ENCODE data around the gene NFATC2.

NFATC2 gene

GRCh38 chr20:51450221-51450712, 92.3 kb downstream of the NFATC2 start:
- no peaks in the 10 kb centered on the region for H3K79me2 ChIP-seq (ENCODE audit: control insufficient read depth, insufficient read depth, low read length, unreplicated experiment)
- H3K36me3 ChIP-seq (ENCODE audit: insufficient read depth, low read length): no peaks in the 10 kb centered on the region

GRCh38 chr20:51449498-51450220, 92.9 kb downstream of the NFATC2 start:
- no peaks in the 10 kb centered on the region for H3K36me3 ChIP-seq (ENCODE audit: insufficient read depth, low read length)
- no peak overlapping the region for H2AFZ ChIP-seq (ENCODE audit: low read length, unreplicated experiment)
- no peak overlapping the region for H3K27ac ChIP-seq (ENCODE audit: low read depth, low read length)
- no peak overlapping the region for H3K4me3 ChIP-seq (ENCODE audit: low read depth, low read length)
- H3K79me2 ChIP-seq (ENCODE audit: control insufficient read depth, insufficient read depth, low read length, unreplicated experiment): no peaks in the 10 kb centered on the region
- H3K4me1 ChIP-seq (ENCODE audit: control insufficient read depth, insufficient read depth, low read length, unreplicated experiment): peaks cover 17% of the 10 kb centered on the region
- no peaks in the 10 kb centered on the region for H3K27me3 ChIP-seq (ENCODE audit: insufficient read depth, low read length)

More at GRCh38 chr20:51450221-51450712, 92.3 kb downstream of the NFATC2 start:
- H3K27me3 ChIP-seq (ENCODE audit: insufficient read depth, low read length): no peaks in the 10 kb centered on the region
- H2AFZ ChIP-seq (ENCODE audit: low read length, unreplicated experiment): no peak overlapping the region
- H3K4me3 ChIP-seq (ENCODE audit: low read depth, low read length): no peak overlapping the region
- no peak overlapping the region for H3K27ac ChIP-seq (ENCODE audit: low read depth, low read length)
- peaks cover 17% of the 10 kb centered on the region for H3K4me1 ChIP-seq (ENCODE audit: control insufficient read depth, insufficient read depth, low read length, unreplicated experiment)

DNA sequence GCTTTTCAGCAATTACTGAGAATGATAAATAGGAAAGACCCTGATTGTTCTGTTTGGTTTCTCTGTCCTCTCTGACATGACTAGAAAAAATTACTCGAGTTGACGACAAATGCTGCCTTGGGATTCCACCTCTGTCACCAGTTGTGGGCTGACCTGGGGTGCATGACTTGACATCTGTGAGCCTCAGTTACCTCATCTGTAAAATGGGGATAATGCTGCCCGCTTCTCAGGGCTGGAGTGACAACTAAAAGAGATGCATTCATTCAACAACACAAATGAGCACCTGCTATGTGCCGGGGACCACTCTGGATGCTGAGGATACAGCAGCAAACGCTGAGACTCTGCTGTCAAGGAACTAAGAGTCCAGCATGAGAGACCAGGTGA, 94.8 kb downstream of the NFATC2 start:
- H3K27me3 ChIP-seq (ENCODE audit: insufficient read depth, low read length): no peaks in the 10 kb centered on the region
- no peak overlapping the region for H2AFZ ChIP-seq (ENCODE audit: low read length, unreplicated experiment)
- peak overlapping the region; percentile 91 for H3K27ac ChIP-seq (ENCODE audit: low read depth, low read length)
- no peaks in the 10 kb centered on the region for H3K36me3 ChIP-seq (ENCODE audit: insufficient read depth, low read length)
- H3K4me3 ChIP-seq (ENCODE audit: low read depth, low read length): peak overlapping the region; percentile 45
- H3K4me1 ChIP-seq (ENCODE audit: control insufficient read depth, insufficient read depth, low read length, unreplicated experiment): peaks cover 17% of the 10 kb centered on the region
- H3K79me2 ChIP-seq (ENCODE audit: control insufficient read depth, insufficient read depth, low read length, unreplicated experiment): no peaks in the 10 kb centered on the region

DNA sequence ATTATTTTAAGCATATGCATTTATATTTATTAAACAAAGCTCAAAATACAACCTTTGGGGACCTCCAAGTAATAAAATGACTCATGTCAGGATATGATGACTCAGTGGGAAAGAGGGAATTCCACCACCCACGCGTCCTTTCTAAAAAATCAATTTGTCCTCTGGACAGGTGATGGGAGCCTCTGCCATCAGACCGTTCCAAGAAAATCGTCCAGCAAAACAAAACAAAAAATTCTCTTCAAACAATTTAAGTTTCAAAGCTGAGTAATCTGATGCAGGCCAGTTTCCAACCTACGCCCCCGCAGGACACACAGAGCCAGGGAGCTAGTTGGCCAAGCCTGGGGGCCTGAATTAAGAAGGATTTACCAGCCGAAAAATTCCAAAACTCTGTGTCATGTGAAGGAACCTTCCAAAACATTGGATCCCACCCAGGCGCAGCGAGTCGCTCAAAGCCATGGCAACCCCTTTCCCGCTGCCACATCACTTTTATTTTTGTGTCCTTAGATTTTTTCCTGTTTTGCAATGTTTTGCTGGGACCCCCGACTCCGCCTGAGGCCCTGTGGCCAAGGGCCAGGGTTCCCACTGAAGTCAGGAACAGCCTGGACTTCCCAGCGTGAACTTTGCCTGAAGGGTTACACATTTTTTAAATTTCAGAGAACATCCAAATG, 95.3 kb downstream of the NFATC2 start:
- Histone ChIP-seq H3K4me1 (ENCODE audit: control insufficient read depth, insufficient read depth, low read length, unreplicated experiment) (peaks cover 17% of the 10 kb centered on the region), H3K27me3 (ENCODE audit: insufficient read depth, low read length) (no peaks in the 10 kb centered on the region), H3K27ac (ENCODE audit: low read depth, low read length) (peak overlapping the region; percentile 91), H3K4me3 (ENCODE audit: low read depth, low read length) (peak overlapping the region; percentile 45), H3K79me2 (ENCODE audit: control insufficient read depth, insufficient read depth, low read length, unreplicated experiment) (no peaks in the 10 kb centered on the region), H3K36me3 (ENCODE audit: insufficient read depth, low read length) (no peaks in the 10 kb centered on the region), H2AFZ (ENCODE audit: low read length, unreplicated experiment) (no peak overlapping the region)

DNA sequence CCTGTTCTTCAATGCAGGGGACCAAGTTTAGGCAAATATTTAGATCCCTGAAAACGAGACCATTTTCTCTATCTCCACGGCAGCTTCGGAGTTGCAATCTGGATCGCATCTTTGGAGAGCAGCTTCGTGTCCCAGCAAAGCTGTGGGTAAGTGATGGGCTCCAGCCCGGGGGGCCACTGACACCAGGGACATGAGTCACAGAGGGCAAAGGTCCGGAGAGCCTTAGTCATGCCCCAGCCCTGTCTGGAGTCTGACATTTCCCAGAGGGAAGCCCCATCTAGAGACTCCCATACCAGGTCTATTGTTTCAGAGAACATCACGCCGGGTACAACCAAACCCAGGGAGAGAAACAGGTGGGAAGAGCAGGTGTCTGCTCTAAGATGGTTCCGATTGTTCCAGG, 95.9 kb downstream of the NFATC2 start:
- H3K27ac ChIP-seq (ENCODE audit: low read depth, low read length): peak overlapping the region; percentile 91
- no peak overlapping the region for H2AFZ ChIP-seq (ENCODE audit: low read length, unreplicated experiment)
- no peak overlapping the region; the same call in 1 of the 2 replicates for H3K4me3 ChIP-seq (ENCODE audit: low read depth, low read length)
- no peaks in the 10 kb centered on the region for H3K79me2 ChIP-seq (ENCODE audit: control insufficient read depth, insufficient read depth, low read length, unreplicated experiment)
- no peaks in the 10 kb centered on the region for H3K36me3 ChIP-seq (ENCODE audit: insufficient read depth, low read length)
- H3K27me3 ChIP-seq (ENCODE audit: insufficient read depth, low read length): no peaks in the 10 kb centered on the region
- peaks cover 17% of the 10 kb centered on the region for H3K4me1 ChIP-seq (ENCODE audit: control insufficient read depth, insufficient read depth, low read length, unreplicated experiment)

DNA sequence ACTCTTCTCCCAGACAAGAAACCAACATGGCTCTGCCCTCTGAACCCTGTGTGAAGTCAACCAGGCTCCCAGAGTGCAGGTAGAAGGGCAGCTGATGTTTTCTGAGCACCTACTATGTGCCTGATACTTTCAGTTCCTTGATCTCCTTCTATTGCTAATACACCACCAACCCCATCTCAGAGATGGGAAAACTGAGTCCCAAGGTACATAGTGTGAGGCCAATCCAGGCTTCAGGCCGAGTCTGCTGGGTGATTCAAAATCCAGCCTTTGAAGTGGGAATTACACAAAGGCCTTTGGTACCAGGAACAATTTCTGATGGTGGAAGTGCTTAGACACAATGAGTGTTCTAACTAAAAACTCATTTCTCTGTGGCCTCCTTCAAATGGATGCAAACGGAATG, 96.3 kb downstream of the NFATC2 start:
- H3K4me1 ChIP-seq (ENCODE audit: control insufficient read depth, insufficient read depth, low read length, unreplicated experiment): peaks cover 17% of the 10 kb centered on the region
- H3K4me3 ChIP-seq (ENCODE audit: low read depth, low read length): no peak overlapping the region; the same call in 1 of the 2 replicates
- H3K36me3 ChIP-seq (ENCODE audit: insufficient read depth, low read length): no peaks in the 10 kb centered on the region
- no peaks in the 10 kb centered on the region for H3K79me2 ChIP-seq (ENCODE audit: control insufficient read depth, insufficient read depth, low read length, unreplicated experiment)
- H3K27ac ChIP-seq (ENCODE audit: low read depth, low read length): peak overlapping the region; percentile 91
- H2AFZ ChIP-seq (ENCODE audit: low read length, unreplicated experiment): no peak overlapping the region
- no peaks in the 10 kb centered on the region for H3K27me3 ChIP-seq (ENCODE audit: insufficient read depth, low read length)

DNA sequence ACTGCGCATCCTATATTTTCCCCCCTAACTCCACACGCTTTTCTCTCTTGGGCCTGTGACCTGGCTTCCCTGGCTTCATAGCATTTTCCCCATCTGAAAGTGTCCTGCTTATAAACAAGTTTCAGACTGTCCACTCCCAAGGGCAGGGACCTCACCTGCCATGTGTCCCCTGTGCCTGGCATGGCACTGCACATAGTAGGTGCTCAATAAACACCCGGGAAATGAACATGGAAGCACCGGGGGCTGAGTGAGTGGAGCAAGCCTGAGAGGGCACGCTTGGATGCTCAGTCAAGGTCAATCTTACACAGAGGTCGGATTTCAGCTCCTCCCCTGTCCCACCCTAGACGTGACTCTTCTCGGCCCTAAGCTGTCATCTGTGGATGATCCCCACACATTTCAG, 96.9 kb downstream of the NFATC2 start:
- no peak overlapping the region for H2AFZ ChIP-seq (ENCODE audit: low read length, unreplicated experiment)
- no peaks in the 10 kb centered on the region for H3K27me3 ChIP-seq (ENCODE audit: insufficient read depth, low read length)
- H3K79me2 ChIP-seq (ENCODE audit: control insufficient read depth, insufficient read depth, low read length, unreplicated experiment): no peaks in the 10 kb centered on the region
- no peak overlapping the region for H3K27ac ChIP-seq (ENCODE audit: low read depth, low read length)
- H3K4me1 ChIP-seq (ENCODE audit: control insufficient read depth, insufficient read depth, low read length, unreplicated experiment): peaks cover 17% of the 10 kb centered on the region
- no peak overlapping the region for H3K4me3 ChIP-seq (ENCODE audit: low read depth, low read length)
- H3K36me3 ChIP-seq (ENCODE audit: insufficient read depth, low read length): no peaks in the 10 kb centered on the region

DNA sequence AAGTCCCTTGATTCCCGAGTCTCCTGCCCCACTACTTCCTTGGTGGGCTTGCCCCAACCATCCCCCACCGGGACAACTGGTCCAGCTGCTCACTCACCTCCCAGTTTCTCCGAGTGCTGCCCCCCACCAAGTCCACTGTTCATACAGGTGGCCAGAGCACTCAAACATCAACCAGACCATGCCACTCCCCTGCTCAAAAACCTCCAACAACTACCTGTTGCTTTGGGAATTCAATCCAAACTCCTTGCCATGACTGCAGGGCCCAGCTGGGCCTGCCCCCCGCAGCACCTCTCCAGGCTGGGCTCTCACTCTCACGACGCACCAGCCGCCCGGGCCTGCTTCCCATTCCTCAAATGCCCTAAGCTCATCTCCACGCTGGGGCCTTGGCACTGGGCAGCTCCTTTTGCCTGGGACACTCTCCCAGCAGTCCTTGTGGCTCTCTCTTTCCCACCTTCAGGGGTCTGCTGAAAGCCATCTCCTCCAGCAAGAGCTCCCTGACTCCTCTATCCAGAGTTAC, 97.5 kb downstream of the NFATC2 start:
- no peak overlapping the region for H3K27ac ChIP-seq (ENCODE audit: low read depth, low read length)
- no peaks in the 10 kb centered on the region for H3K27me3 ChIP-seq (ENCODE audit: insufficient read depth, low read length)
- no peak overlapping the region for H3K4me3 ChIP-seq (ENCODE audit: low read depth, low read length)
- H3K79me2 ChIP-seq (ENCODE audit: control insufficient read depth, insufficient read depth, low read length, unreplicated experiment): no peaks in the 10 kb centered on the region
- no peak overlapping the region for H2AFZ ChIP-seq (ENCODE audit: low read length, unreplicated experiment)
- no peaks in the 10 kb centered on the region for H3K36me3 ChIP-seq (ENCODE audit: insufficient read depth, low read length)
- H3K4me1 ChIP-seq (ENCODE audit: control insufficient read depth, insufficient read depth, low read length, unreplicated experiment): peaks cover 11% of the 10 kb centered on the region

DNA sequence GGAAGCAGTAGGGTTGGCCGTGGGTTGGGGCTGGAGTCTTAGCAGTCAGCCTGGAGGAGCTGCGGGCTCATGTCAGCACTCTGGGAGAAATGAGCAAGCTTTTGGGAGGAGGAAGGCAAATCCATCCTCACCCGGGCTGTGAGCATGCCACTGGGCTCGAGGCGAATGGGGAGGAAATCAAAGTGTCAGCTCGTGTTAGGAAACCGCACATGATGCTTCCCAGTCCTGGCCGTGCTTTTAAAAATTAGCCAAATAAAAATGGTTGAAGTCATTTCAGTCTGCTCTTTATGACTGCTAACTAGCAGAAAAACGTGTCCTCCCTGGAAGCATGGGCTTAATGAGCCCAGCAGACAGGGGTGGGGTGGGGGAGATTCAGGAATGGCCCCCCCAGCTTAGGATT, 98.1 kb downstream of the NFATC2 start:
- H2AFZ ChIP-seq (ENCODE audit: low read length, unreplicated experiment): no peak overlapping the region
- no peak overlapping the region for H3K27ac ChIP-seq (ENCODE audit: low read depth, low read length)
- H3K36me3 ChIP-seq (ENCODE audit: insufficient read depth, low read length): no peaks in the 10 kb centered on the region
- H3K27me3 ChIP-seq (ENCODE audit: insufficient read depth, low read length): no peaks in the 10 kb centered on the region
- H3K4me1 ChIP-seq (ENCODE audit: control insufficient read depth, insufficient read depth, low read length, unreplicated experiment): peaks cover 11% of the 10 kb centered on the region
- H3K4me3 ChIP-seq (ENCODE audit: low read depth, low read length): no peak overlapping the region
- H3K79me2 ChIP-seq (ENCODE audit: control insufficient read depth, insufficient read depth, low read length, unreplicated experiment): no peaks in the 10 kb centered on the region

DNA sequence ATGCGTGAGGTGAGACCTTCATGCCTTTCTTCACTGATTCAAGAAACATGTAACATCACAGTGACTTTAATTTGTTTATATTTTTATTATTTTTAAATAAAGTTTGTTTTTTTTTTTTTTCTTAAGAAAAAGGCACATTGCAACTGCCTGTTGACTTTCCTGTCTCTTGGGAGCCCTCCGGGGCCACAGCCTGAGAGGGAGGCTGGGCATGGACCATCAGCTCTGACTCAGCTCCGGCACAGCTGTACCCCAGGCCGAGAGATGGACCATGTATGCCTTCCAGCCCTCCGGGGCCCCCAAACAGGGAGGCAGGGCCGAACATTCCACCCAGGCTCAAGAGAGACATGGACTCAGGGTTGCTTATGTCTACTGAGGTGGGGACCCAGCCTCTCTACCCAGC, 99.9 kb downstream of the NFATC2 start:
- Histone ChIP-seq H3K4me3 (ENCODE audit: low read depth, low read length) (no peak overlapping the region), H3K27ac (ENCODE audit: low read depth, low read length) (no peak overlapping the region), H3K79me2 (ENCODE audit: control insufficient read depth, insufficient read depth, low read length, unreplicated experiment) (no peaks in the 10 kb centered on the region), H3K27me3 (ENCODE audit: insufficient read depth, low read length) (no peaks in the 10 kb centered on the region), H3K36me3 (ENCODE audit: insufficient read depth, low read length) (no peaks in the 10 kb centered on the region), H2AFZ (ENCODE audit: low read length, unreplicated experiment) (no peak overlapping the region), H3K4me1 (ENCODE audit: control insufficient read depth, insufficient read depth, low read length, unreplicated experiment) (peaks cover 6% of the 10 kb centered on the region)

- H3K27me3 ChIP-seq (ENCODE audit: insufficient read depth, low read length): no peaks in the 10 kb centered on the region
- H2AFZ ChIP-seq (ENCODE audit: low read length, unreplicated experiment): no peak overlapping the region
- no peaks in the 10 kb centered on the region for H3K79me2 ChIP-seq (ENCODE audit: control insufficient read depth, insufficient read depth, low read length, unreplicated experiment)
- no peaks in the 10 kb centered on the region for H3K4me1 ChIP-seq (ENCODE audit: control insufficient read depth, insufficient read depth, low read length, unreplicated experiment)
- no peak overlapping the region for H3K27ac ChIP-seq (ENCODE audit: low read depth, low read length)
- no peak overlapping the region for H3K4me3 ChIP-seq (ENCODE audit: low read depth, low read length)
- no peaks in the 10 kb centered on the region for H3K36me3 ChIP-seq (ENCODE audit: insufficient read depth, low read length)
Measured at GRCh38 chr20:51440589-51440988, 101.9 kb downstream of the NFATC2 start.

All from ACC112 (cell line).